Stimulated activated CD8-positive, alpha-beta memory T cell treated with anti-CD3 and anti-CD28 coated beads, Interleukin-15, amount 100 ng/mL, for 24 hours (primary cell): ENCODE data around the gene WDR73.
"Not testable (repeated sequence)": the region's sequence is repeated elsewhere in the genome, so short reads cannot be mapped to it uniquely, and the experiment has no call there.

Source experiments
- DNase-seq: peaks from one replicate; pipeline ENCODE4 v3.0.0-alpha.2; 2020; ENCODE audit warnings: low read depth

The WDR73 gene

GRCh38 chr15:84653910-84654688, at the start of gene WDR73:
TSS of gene WDR73 (minus strand) at chr15:84654283. CDS start at chr15:84654274, 9 bp downstream.
- peak; percentile 94 for DNase-seq

GRCh38 chr15:84703808-84704207, 49.7 kb upstream of the WDR73 start:
- no peak for DNase-seq

DNA sequence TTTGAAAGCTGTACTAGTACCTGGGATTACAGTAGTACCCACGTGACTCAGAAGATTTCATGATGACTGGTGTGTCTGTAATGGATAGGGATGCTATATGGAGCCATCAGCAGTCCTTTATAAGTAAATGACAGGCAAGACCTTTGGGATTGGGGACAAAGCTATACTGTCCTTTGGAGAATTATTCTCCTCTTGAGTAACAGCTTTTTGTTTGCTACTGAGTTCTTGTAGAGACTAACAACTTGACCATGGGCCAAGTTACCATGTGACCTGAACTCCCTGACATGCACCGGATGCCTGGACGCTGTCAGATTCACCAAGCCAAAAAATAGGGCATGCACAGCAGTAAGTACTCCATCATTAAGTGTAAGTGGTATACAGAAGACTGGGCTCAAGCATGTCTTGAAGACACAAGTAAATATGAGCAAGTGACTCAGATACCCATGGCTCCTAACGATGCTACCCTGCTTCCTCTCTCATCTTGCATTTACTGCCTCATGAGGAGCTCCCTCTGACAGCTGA, 48.9 kb upstream of the WDR73 start:
- DNase-seq = no peak

DNA sequence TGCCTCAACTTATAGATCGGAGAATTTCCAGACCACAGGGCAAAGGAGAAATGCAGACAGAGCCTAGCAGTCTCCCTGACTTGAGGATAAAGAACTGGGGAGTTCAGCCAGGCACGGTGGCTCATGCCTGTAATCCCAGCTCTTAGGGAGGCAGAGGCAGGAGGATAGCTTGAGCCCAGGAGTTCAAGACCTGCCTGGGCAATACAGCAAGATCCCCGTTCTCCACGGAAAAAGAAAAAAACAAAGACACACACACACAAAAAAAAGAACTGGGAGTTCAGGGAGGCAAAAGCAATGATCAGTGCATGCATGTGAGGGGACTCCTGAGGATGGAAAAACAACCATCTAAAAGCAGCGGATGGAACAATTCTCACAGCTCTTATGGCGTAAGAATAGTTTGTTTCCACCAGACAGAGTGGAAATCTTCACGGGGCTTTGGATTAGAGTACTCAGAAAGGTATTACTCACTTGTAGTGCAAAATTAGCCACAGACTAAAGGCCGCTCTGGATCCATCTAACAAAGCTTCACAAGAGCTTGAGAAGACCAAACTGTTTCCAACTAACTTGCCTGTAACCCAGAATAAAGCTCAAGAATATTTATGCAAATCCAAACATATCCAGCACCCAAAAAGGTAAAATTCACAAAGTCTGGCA, 45.6 kb upstream of the WDR73 start:
- no peak for DNase-seq

GRCh38 chr15:84697236-84697990, 43.3 kb upstream of the WDR73 start:
- no peak for DNase-seq

- DNase-seq = no peak
These were observed 42.7 kb upstream of the WDR73 start for GRCh38 chr15:84696757-84697156.

GRCh38 chr15:84690342-84690741, 36.3 kb upstream of the WDR73 start:
- no peak for DNase-seq

DNA sequence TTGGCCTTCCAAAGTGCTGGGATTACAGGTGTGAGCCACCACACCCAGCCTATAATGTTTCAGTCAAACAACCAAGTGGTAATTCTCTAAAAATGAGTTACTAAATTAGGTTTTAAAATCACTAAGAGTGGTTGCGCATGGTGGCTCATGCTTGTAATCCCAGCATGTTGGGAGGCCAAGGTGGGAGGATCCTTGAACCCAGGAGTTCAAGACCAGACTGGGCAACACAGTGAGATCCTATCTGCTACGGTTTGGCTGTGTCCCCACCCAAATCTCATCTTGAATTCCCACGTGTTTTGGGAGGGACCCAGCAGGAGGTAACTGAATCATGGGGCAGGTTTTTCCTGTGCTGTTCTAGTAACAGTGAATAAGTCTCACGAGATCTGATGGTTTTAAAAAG, 35.8 kb upstream of the WDR73 start:
- no peak for DNase-seq

- DNase-seq = not testable (repeated sequence)
These were observed 32.4 kb upstream of the WDR73 start for GRCh38 chr15:84686446-84686845.

GRCh38 chr15:84685304-84685703, 31.2 kb upstream of the WDR73 start:
- DNase-seq = no peak

DNA sequence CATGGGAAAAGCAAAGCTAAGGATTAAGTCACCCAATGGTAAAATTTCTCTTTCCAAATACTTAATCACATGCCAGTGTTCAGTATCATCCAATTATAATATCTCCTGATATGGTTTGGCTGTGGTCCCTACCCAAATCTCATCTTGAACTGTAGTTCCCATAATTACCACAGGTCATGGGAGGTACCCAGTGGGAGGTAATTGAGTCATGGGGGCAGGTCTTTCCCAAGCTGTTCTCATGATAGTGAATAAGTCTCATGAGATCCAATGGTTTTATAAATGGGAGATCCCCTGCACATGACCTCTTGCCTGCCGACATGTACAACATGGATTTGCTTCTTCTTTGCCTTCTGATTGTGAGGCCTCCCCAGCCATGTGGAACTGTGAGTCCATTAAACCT, 30.0 kb upstream of the WDR73 start:
- no peak for DNase-seq

DNA sequence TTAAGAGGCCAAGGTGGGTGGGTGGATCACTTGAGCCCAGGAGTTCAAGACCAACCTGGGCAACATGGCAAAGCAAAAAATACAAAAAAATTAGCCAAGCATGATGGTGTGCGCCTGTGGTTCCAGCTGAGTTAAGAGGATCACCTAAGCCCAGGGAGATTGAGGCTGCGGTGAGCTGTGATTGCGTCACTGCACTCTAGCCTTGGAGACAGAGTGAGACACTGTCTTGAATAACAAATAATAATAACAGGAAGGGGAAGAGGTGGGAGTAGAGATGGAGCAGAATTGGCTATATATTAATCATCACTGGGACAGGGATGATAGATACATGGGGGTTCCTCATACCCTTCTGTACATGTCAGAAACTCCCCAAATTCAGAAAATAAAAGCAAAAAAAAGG, 27.7 kb upstream of the WDR73 start:
- no peak for DNase-seq

GRCh38 chr15:84671211-84671610, 17.1 kb upstream of the WDR73 start:
- DNase-seq = no peak

DNA sequence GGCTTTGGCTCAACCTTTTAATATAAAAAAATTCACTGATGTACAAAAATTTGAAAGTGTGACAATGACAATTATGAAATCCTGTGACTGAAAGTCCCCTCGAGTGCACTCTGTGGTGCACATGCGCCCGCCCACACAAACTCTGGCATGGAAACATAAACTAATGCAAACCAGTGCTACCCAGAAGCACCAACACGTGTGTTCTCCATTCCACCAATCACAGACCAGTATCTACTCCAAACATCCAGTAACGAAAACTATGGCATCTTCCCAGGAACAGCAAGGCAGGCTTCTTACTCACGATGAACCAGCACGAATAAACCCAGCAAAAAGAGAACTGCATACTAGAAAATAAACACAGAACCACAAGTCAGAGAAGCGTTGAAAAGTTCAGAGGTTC, 15.6 kb upstream of the WDR73 start:
- DNase-seq = no peak

- no peak for DNase-seq
These were observed 14.3 kb upstream of the WDR73 start for GRCh38 chr15:84668221-84668982.

- DNase-seq = no peak
These were observed 12.3 kb upstream of the WDR73 start for GRCh38 chr15:84666373-84666772.

- no peak for DNase-seq
These were observed 6.9 kb upstream of the WDR73 start for GRCh38 chr15:84661001-84661400.

GRCh38 chr15:84659904-84660781, 6.1 kb upstream of the WDR73 start:
- DNase-seq = no peak

- no peak for DNase-seq
These were observed 4.8 kb upstream of the WDR73 start for GRCh38 chr15:84658788-84659411.

- peak; percentile 58 for DNase-seq
These were observed 4.2 kb upstream of the WDR73 start, which contains the start of gene NMB for GRCh38 chr15:84658080-84658787. TSS of gene NMB (minus strand) at chr15:84658199. CDS start at chr15:84658152, 47 bp downstream.
